Ishikawa (cell line): Measurements from ENCODE around the gene PLCL1.

Experiments used
- CREB1 ChIP-seq: IDR thresholded peaks from 2 replicates; pipeline ENCODE4 v1.6.1; 2012; ENCODE audit warnings: low read depth
- EGR1 ChIP-seq: IDR thresholded peaks from 2 replicates; pipeline ENCODE4 v1.6.1; 2012
- EP300 ChIP-seq: IDR thresholded peaks from 2 replicates; pipeline ENCODE4 v1.6.1; 2012; ENCODE audit warnings: borderline replicate concordance
- RAD21 ChIP-seq: IDR thresholded peaks from 2 replicates; pipeline ENCODE4 v1.6.1; 2012; ENCODE audit warnings: low read depth
- TAF1 ChIP-seq: IDR thresholded peaks from 2 replicates; pipeline ENCODE4 v1.6.1; 2012; ENCODE audit warnings: low read depth, mild to moderate bottlenecking
- TEAD4 ChIP-seq: IDR thresholded peaks from 2 replicates; pipeline ENCODE4 v1.6.1; 2012
- YY1 ChIP-seq: IDR thresholded peaks from 2 replicates; pipeline ENCODE4 v1.6.1; 2012; ENCODE audit warnings: low read depth
- TF ChIP-seq, protein P1 (sequence below): IDR thresholded peaks from 2 replicates; pipeline ENCODE4 v1.6.1; 2012

DNA sequence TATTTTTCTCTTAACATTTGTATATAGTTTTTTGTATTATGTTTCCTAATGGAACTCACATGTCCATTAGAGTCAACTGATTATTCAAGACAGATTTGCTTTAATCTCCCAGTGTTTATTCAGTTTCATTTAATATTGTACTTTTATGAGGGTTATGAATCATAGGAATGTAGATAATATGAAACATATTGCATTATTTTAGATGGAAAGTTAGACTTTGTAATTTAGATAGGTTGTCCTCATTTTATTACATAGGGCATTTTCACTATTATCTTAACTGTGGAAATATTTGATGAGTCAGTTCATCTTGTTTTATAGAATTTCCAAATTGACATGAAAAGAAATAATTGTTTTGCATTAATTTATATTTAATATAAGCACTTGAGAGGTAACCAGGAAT is 240.8 kb downstream of the PLCL1 start:
- TF ChIP-seq TAF1 (no peak), EP300 (no peak), TEAD4 (no peak), EGR1 (no peak), CREB1 (no peak), YY1 (no peak), RAD21 (no peak)
- TF ChIP-seq, protein P1, sequence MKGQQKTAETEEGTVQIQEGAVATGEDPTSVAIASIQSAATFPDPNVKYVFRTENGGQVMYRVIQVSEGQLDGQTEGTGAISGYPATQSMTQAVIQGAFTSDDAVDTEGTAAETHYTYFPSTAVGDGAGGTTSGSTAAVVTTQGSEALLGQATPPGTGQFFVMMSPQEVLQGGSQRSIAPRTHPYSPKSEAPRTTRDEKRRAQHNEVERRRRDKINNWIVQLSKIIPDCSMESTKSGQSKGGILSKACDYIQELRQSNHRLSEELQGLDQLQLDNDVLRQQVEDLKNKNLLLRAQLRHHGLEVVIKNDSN, result no peak
